Measurements from ENCODE around the gene PRIM2.
"Not testable (repeated sequence)": the region's sequence is repeated elsewhere in the genome, so short reads cannot be mapped to it uniquely, and the experiment has no call there.

DNA sequence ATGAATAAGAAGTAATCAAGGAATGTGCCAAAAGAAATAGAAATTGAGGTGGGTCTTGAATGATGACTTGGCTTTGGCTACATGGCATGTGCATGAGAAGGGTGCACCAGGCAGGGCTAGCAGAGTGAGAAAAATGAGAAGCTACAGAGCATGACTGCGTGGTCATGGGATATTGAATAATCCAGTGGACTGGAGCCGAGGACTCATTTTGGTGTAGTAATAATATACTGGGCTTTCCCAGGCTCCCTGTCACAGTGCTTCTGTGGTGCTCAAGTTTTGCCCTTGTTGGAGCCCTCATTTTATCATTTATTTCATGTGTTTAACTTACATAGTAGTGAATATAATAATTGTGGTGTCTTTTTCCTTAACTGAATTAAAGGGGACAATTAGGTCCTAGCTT lies 217.7 kb downstream of the PRIM2 start:
- TF ChIP-seq, protein P1, sequence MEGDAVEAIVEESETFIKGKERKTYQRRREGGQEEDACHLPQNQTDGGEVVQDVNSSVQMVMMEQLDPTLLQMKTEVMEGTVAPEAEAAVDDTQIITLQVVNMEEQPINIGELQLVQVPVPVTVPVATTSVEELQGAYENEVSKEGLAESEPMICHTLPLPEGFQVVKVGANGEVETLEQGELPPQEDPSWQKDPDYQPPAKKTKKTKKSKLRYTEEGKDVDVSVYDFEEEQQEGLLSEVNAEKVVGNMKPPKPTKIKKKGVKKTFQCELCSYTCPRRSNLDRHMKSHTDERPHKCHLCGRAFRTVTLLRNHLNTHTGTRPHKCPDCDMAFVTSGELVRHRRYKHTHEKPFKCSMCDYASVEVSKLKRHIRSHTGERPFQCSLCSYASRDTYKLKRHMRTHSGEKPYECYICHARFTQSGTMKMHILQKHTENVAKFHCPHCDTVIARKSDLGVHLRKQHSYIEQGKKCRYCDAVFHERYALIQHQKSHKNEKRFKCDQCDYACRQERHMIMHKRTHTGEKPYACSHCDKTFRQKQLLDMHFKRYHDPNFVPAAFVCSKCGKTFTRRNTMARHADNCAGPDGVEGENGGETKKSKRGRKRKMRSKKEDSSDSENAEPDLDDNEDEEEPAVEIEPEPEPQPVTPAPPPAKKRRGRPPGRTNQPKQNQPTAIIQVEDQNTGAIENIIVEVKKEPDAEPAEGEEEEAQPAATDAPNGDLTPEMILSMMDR (conservative IDR thresholded peaks at IDR 0.05 in 1 of 2, IDR thresholded peaks at IDR 0.05 in 1 of 2; ENCODE audit: low read depth in 1 of 2, low read length in 2 of 2) = not testable (repeated sequence)
- not testable (repeated sequence) for TF ChIP-seq EZH2 (IDR thresholded peaks at IDR 0.05; ENCODE audit: low read length, missing control alignments)

Data from fibroblast of lung (primary cell).